ENCODE results near the gene EVC. TPM values are rescaled to one million over a fixed set of nuclear protein-coding genes. Genes with fewer than 3 reads are reported as not detected.

Gene EVC
- total RNA-seq, 1 experiment from 2014 or later: 17.3 TPM

GRCh38 chr4:5758741-5759140 lies 47.7 kb downstream of the EVC start:
- TF ChIP-seq CTCF (conservative IDR thresholded peaks at IDR 0.05; ENCODE audit: low read depth, low read length) (no peak), EZH2 (IDR thresholded peaks at IDR 0.05; ENCODE audit: borderline replicate concordance, low read depth, low read length, poor library complexity, severe bottlenecking) (no peak)
- intact Hi-C loops (cut with micrococcal nuclease; ENCODE audit: unreplicated experiment): no loop called here
- POLR2A ChIA-PET (ENCODE audit: low non-redundant PET): no interaction called here
- no TSS peak for BruUV-seq (replicated peaks)
- peak; percentile 39 for DNase-seq (ENCODE audit: low spot score)
- H3K4me3 ChIP-seq (ENCODE audit: low read depth, low read length, poor library complexity, severe bottlenecking): no peak overlapping the region
- no peaks in the 10 kb centered on the region for H3K4me1 ChIP-seq (ENCODE audit: insufficient read depth, low read length, poor library complexity, severe bottlenecking)
- no peak overlapping the region for H3K27ac ChIP-seq (ENCODE audit: low read depth, low read length, poor library complexity, severe bottlenecking)
- H3K9me3 ChIP-seq (ENCODE audit: low read depth, low read length, poor library complexity, severe bottlenecking): no peaks in the 10 kb centered on the region
- H3K27me3 ChIP-seq (replicated peaks; ENCODE audit: insufficient read depth, low read depth, low read length, poor library complexity): no peaks in the 10 kb centered on the region
- peaks cover 8% of the 10 kb centered on the region for H3K36me3 ChIP-seq (ENCODE audit: insufficient read depth, low read length, poor library complexity, severe bottlenecking)
- CTCF ChIA-PET: no interaction called here

- no peak for TF ChIP-seq CTCF (conservative IDR thresholded peaks at IDR 0.05; ENCODE audit: low read depth, low read length)
- TF ChIP-seq EZH2 (IDR thresholded peaks at IDR 0.05; ENCODE audit: borderline replicate concordance, low read depth, low read length, poor library complexity, severe bottlenecking): no peak
- ChIA-PET CTCF (no interaction called here), POLR2A (ENCODE audit: low non-redundant PET) (no interaction called here)
- H3K4me3 ChIP-seq (ENCODE audit: low read depth, low read length, poor library complexity, severe bottlenecking): no peak overlapping the region
- DNase-seq (ENCODE audit: low spot score): no peak
- no TSS peak for BruUV-seq (replicated peaks)
- no peaks in the 10 kb centered on the region for H3K4me1 ChIP-seq (ENCODE audit: insufficient read depth, low read length, poor library complexity, severe bottlenecking)
- no peak overlapping the region for H3K27ac ChIP-seq (ENCODE audit: low read depth, low read length, poor library complexity, severe bottlenecking)
- no peaks in the 10 kb centered on the region for H3K27me3 ChIP-seq (replicated peaks; ENCODE audit: insufficient read depth, low read depth, low read length, poor library complexity)
- no peaks in the 10 kb centered on the region for H3K9me3 ChIP-seq (ENCODE audit: low read depth, low read length, poor library complexity, severe bottlenecking)
- peaks cover 6% of the 10 kb centered on the region for H3K36me3 ChIP-seq (ENCODE audit: insufficient read depth, low read length, poor library complexity, severe bottlenecking)
- intact Hi-C loops (cut with micrococcal nuclease; ENCODE audit: unreplicated experiment): no loop called here
Measured at GRCh38 chr4:5759236-5760075, 48.5 kb downstream of the EVC start.

GRCh38 chr4:5760246-5760645 lies 49.2 kb downstream of the EVC start:
- TF ChIP-seq EZH2 (IDR thresholded peaks at IDR 0.05; ENCODE audit: borderline replicate concordance, low read depth, low read length, poor library complexity, severe bottlenecking): no peak
- TF ChIP-seq CTCF (conservative IDR thresholded peaks at IDR 0.05; ENCODE audit: low read depth, low read length): no peak
- no peaks in the 10 kb centered on the region for H3K27me3 ChIP-seq (replicated peaks; ENCODE audit: insufficient read depth, low read depth, low read length, poor library complexity)
- DNase-seq (ENCODE audit: low spot score): no peak
- H3K4me1 ChIP-seq (ENCODE audit: insufficient read depth, low read length, poor library complexity, severe bottlenecking): no peaks in the 10 kb centered on the region
- CTCF ChIA-PET: no interaction called here
- H3K4me3 ChIP-seq (ENCODE audit: low read depth, low read length, poor library complexity, severe bottlenecking): no peak overlapping the region
- intact Hi-C loops (cut with micrococcal nuclease; ENCODE audit: unreplicated experiment): no loop called here
- H3K36me3 ChIP-seq (ENCODE audit: insufficient read depth, low read length, poor library complexity, severe bottlenecking): peaks cover 6% of the 10 kb centered on the region
- BruUV-seq (replicated peaks): no TSS peak
- POLR2A ChIA-PET (ENCODE audit: low non-redundant PET): no interaction called here
- no peaks in the 10 kb centered on the region for H3K9me3 ChIP-seq (ENCODE audit: low read depth, low read length, poor library complexity, severe bottlenecking)
- no peak overlapping the region for H3K27ac ChIP-seq (ENCODE audit: low read depth, low read length, poor library complexity, severe bottlenecking)
